ENCODE data around the gene CORT. TPM values are rescaled to one million over a fixed set of nuclear protein-coding genes. Genes with fewer than 3 reads are reported as not detected.
"Not testable (repeated sequence)": the region's sequence is repeated elsewhere in the genome, so short reads cannot be mapped to it uniquely, and the experiment has no call there.

The CORT gene
- total and polyA plus RNA-seq, 9 donors = 0.55 to 1.4 (median 1.0) TPM

GRCh38 chr1:10472220-10473144 lies 22.7 kb downstream of the CORT start, which contains the start of gene DFFA:
Gene DFFA (minus strand): TSS chr1:10472529. CDS start chr1:10472458, 71 bp downstream.
- no peaks in the 10 kb centered on the region for H3K9me3 ChIP-seq (replicated peaks; ENCODE audit: control insufficient read depth, low read depth, low read length)
- peaks cover 17% of the 10 kb centered on the region for H3K36me3 ChIP-seq (ENCODE audit: control insufficient read depth, insufficient read depth, low read length)
- peak within 1 kb of the TSS; percentile 91 for H3K4me3 ChIP-seq (ENCODE audit: low read length)
- WGBS (ENCODE audit: insufficient coverage) = 0% methylated on average over 38 of the region's 59 CpGs
- H3K4me1 ChIP-seq (ENCODE audit: control insufficient read depth, insufficient read depth, low read length) = peaks cover 8% of the 10 kb centered on the region
- peak within 1 kb of the TSS; percentile 85 for H3K27ac ChIP-seq (ENCODE audit: low read length)
- no peaks in the 10 kb centered on the region for H3K27me3 ChIP-seq (ENCODE audit: control insufficient read depth, insufficient read depth, low read length)
- DNase-seq = peak; percentile 99

GRCh38 chr1:10473145-10473765 lies 23.4 kb downstream of the CORT start:
- WGBS (ENCODE audit: insufficient coverage) = 96% methylated on average over 10 of the region's 23 CpGs
- no peak overlapping the region for H3K4me3 ChIP-seq (ENCODE audit: low read length)
- peak overlapping the region; percentile 4 for H3K27ac ChIP-seq (ENCODE audit: low read length)

GRCh38 chr1:10474309-10474612 lies 24.4 kb downstream of the CORT start:
- peak overlapping the region; percentile 93 for H3K4me3 ChIP-seq (ENCODE audit: low read length)
- 80% methylated on average over 9 of the region's 10 CpGs for WGBS (ENCODE audit: insufficient coverage)
- H3K27me3 ChIP-seq (ENCODE audit: control insufficient read depth, insufficient read depth, low read length); DNase-seq; H3K4me1 ChIP-seq (ENCODE audit: control insufficient read depth, insufficient read depth, low read length); H3K36me3 ChIP-seq (ENCODE audit: control insufficient read depth, insufficient read depth, low read length); H3K9me3 ChIP-seq (replicated peaks; ENCODE audit: control insufficient read depth, low read depth, low read length): not testable (repeated sequence)
- H3K27ac ChIP-seq (ENCODE audit: low read length) = peak overlapping the region; percentile 80

More at GRCh38 chr1:10473145-10473765, 23.4 kb downstream of the CORT start:
- Histone ChIP-seq H3K36me3 (ENCODE audit: control insufficient read depth, insufficient read depth, low read length) (peaks cover 10% of the 10 kb centered on the region), H3K27me3 (ENCODE audit: control insufficient read depth, insufficient read depth, low read length) (no peaks in the 10 kb centered on the region), H3K9me3 (replicated peaks; ENCODE audit: control insufficient read depth, low read depth, low read length) (no peaks in the 10 kb centered on the region), H3K4me1 (ENCODE audit: control insufficient read depth, insufficient read depth, low read length) (peaks cover 8% of the 10 kb centered on the region)
- DNase-seq = no peak

GRCh38 chr1:10474613-10475507 lies 25.0 kb downstream of the CORT start, which contains the start of gene PEX14:
Gene PEX14 (plus strand): TSS chr1:10474950. CDS start chr1:10474967, 17 bp downstream.
- Histone ChIP-seq H3K4me3 (ENCODE audit: low read length) (peak within 1 kb of the TSS; percentile 93), H3K36me3 (ENCODE audit: control insufficient read depth, insufficient read depth, low read length) (peaks cover 6% of the 10 kb centered on the region), H3K27me3 (ENCODE audit: control insufficient read depth, insufficient read depth, low read length) (no peaks in the 10 kb centered on the region), H3K4me1 (ENCODE audit: control insufficient read depth, insufficient read depth, low read length) (peaks cover 8% of the 10 kb centered on the region), H3K27ac (ENCODE audit: low read length) (peak within 1 kb of the TSS; percentile 80), H3K9me3 (replicated peaks; ENCODE audit: control insufficient read depth, low read depth, low read length) (no peaks in the 10 kb centered on the region)
- peak; percentile 95 for DNase-seq
- WGBS (ENCODE audit: insufficient coverage) = 15% methylated on average over 32 of the region's 50 CpGs

GRCh38 chr1:10475510-10475909 lies 25.7 kb downstream of the CORT start:
- no peaks in the 10 kb centered on the region for H3K9me3 ChIP-seq (replicated peaks; ENCODE audit: control insufficient read depth, low read depth, low read length)
- peaks cover 8% of the 10 kb centered on the region for H3K4me1 ChIP-seq (ENCODE audit: control insufficient read depth, insufficient read depth, low read length)
- H3K4me3 ChIP-seq (ENCODE audit: low read length) = peak overlapping the region; percentile 93
- H3K36me3 ChIP-seq (ENCODE audit: control insufficient read depth, insufficient read depth, low read length) = peaks cover 3% of the 10 kb centered on the region
- no peaks in the 10 kb centered on the region for H3K27me3 ChIP-seq (ENCODE audit: control insufficient read depth, insufficient read depth, low read length)
- DNase-seq = no peak
- 0% methylated on average over 4 of the region's 13 CpGs for whole genome bisulfite sequencing (ENCODE audit: insufficient coverage)
- H3K27ac ChIP-seq (ENCODE audit: low read length) = peak overlapping the region; percentile 80

DNA sequence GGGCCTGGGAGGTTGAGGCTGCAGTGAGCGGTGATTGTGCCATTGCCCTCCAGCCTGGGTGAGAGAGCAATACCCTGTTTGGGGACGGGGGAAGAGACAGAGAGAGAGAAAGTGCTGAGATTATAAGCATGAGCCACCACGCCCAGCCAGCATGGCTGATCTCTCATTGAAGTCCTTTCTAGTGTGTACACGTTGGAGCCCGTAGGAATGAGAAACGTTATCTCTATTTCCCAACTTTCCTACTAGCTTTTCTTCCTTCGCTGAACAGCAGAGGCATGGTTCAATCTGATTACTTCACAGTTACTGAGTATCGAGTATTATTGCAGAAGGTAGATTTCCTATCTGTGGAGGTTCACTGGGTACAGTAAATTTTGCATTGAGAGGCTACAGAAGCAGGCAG lies 29.5 kb downstream of the CORT start:
- H3K4me1 ChIP-seq (ENCODE audit: control insufficient read depth, insufficient read depth, low read length) = peaks cover 4% of the 10 kb centered on the region
- no peaks in the 10 kb centered on the region for H3K9me3 ChIP-seq (replicated peaks; ENCODE audit: control insufficient read depth, low read depth, low read length)
- DNase-seq = no peak
- peaks cover 3% of the 10 kb centered on the region for H3K36me3 ChIP-seq (ENCODE audit: control insufficient read depth, insufficient read depth, low read length)
- no peaks in the 10 kb centered on the region for H3K27me3 ChIP-seq (ENCODE audit: control insufficient read depth, insufficient read depth, low read length)
- 60% methylated on average over 1 of the region's 8 CpGs for WGBS (ENCODE audit: insufficient coverage)
- no peak overlapping the region for H3K27ac ChIP-seq (ENCODE audit: low read length)
- H3K4me3 ChIP-seq (ENCODE audit: low read length) = no peak overlapping the region

- Histone ChIP-seq H3K4me3 (ENCODE audit: low read length) (no peak overlapping the region), H3K27me3 (ENCODE audit: control insufficient read depth, insufficient read depth, low read length) (no peaks in the 10 kb centered on the region), H3K4me1 (ENCODE audit: control insufficient read depth, insufficient read depth, low read length) (peaks cover under 1% of the 10 kb centered on the region), H3K9me3 (replicated peaks; ENCODE audit: control insufficient read depth, low read depth, low read length) (no peaks in the 10 kb centered on the region), H3K36me3 (ENCODE audit: control insufficient read depth, insufficient read depth, low read length) (peaks cover 3% of the 10 kb centered on the region), H3K27ac (ENCODE audit: low read length) (no peak overlapping the region)
- DNase-seq = no peak
- WGBS (ENCODE audit: insufficient coverage) = no CpG with 5 or more reads among the region's 2 CpGs
These were observed 30.8 kb downstream of the CORT start for GRCh38 chr1:10480614-10481013.

DNA sequence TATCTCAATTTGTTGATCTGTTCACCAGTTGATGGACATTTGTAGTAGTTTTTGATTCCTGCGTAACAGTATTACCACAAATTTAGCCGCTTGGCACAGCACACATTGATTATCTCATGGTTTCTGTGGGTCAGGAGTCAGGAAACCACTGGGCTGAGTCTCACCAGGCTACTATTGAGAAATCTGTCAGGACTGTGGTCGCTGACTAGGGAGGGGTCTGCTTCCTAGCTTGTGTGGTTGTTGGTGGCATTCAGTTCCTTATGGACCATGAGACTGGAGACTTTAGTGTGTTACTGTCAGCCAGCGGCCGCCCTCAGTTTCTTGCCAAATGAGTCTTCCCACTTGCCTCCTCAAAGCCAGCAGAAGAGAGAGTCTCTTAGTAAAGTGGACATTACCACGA lies 34.7 kb downstream of the CORT start:
- Histone ChIP-seq H3K4me1 (ENCODE audit: control insufficient read depth, insufficient read depth, low read length) (no peaks in the 10 kb centered on the region), H3K27me3 (ENCODE audit: control insufficient read depth, insufficient read depth, low read length) (no peaks in the 10 kb centered on the region), H3K4me3 (ENCODE audit: low read length) (no peak overlapping the region), H3K9me3 (replicated peaks; ENCODE audit: control insufficient read depth, low read depth, low read length) (no peaks in the 10 kb centered on the region), H3K27ac (ENCODE audit: low read length) (no peak overlapping the region), H3K36me3 (ENCODE audit: control insufficient read depth, insufficient read depth, low read length) (peaks cover 2% of the 10 kb centered on the region)
- 87% methylated on average over 3 of the region's 6 CpGs for WGBS (ENCODE audit: insufficient coverage)
- DNase-seq = no peak

DNA sequence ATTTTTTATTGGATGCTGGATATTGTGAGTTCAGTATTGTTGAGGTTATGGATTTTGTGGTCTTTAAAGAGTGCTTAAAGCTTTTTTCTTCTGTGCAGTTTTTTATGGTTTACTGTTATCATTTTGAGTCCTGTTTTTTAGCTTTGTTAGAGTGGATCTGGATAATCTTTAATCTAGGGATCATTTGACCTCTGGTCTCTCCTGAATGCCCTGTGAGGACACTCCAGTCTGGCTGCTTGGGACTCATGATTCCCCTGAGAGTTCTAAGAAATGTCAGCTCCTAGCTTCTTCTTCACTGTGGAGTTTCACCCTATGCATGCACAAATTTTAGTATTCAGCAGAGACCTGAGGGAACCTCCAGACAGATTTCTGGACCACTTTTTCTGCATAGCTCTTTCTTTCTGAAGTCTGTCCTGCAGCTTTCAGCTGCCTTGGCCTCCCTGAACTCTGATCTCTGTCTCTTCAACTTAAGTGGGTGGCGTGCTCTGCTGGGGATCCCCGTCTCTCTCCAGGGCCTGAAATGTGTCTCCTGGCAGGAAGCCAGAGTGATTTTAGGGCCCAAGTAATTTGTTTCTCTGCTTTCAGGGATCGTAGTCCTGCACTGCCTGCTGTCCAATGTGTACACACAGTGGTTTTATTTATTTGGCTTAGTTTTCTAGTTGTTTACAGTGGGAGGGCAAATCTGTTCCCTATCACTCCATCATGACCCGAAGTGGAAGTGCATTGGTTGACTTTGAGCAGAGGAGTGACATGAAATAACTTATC lies 39.6 kb downstream of the CORT start:
- H3K27me3 ChIP-seq (ENCODE audit: control insufficient read depth, insufficient read depth, low read length) = no peaks in the 10 kb centered on the region
- no peak for DNase-seq
- WGBS (ENCODE audit: insufficient coverage) = 80% methylated on average over 1 of the region's 4 CpGs
- H3K4me3 ChIP-seq (ENCODE audit: low read length) = no peak overlapping the region
- peaks cover 2% of the 10 kb centered on the region for H3K4me1 ChIP-seq (ENCODE audit: control insufficient read depth, insufficient read depth, low read length)
- no peak overlapping the region for H3K27ac ChIP-seq (ENCODE audit: low read length)
- H3K9me3 ChIP-seq (replicated peaks; ENCODE audit: control insufficient read depth, low read depth, low read length) = no peaks in the 10 kb centered on the region
- peaks cover 8% of the 10 kb centered on the region for H3K36me3 ChIP-seq (ENCODE audit: control insufficient read depth, insufficient read depth, low read length)

All from muscle of leg (tissue), 11 donors.